Lower lobe of right lung (tissue), 2 donors: ENCODE results near the gene PRSS16. TPM values are rescaled to one million over a fixed set of nuclear protein-coding genes. Genes with fewer than 3 reads are reported as not detected.

ENCODE experiments used
- ATAC-seq, 2 donors: fragments of 200-7000 bp; cut with Tn5 transposase; one replicate each; pipeline ENCODE4 v1.9.1; 2020 to 2022; ENCODE audit warnings: mild to moderate bottlenecking in 2 of 2, moderate library complexity in 2 of 2
- DNase-seq: peaks from one replicate; pipeline ENCODE4 v3.0.0-alpha.2; 2020
- H3K27ac ChIP-seq: fragments of 200-600 bp; one replicate; pipeline ENCODE4 v1.8.0; 2022
- H3K27me3 ChIP-seq: fragments of 200-600 bp; one replicate; pipeline ENCODE4 v1.8.0; 2022; ENCODE audit warnings: low read depth
- H3K36me3 ChIP-seq: fragments of 200-600 bp; one replicate; pipeline ENCODE4 v1.8.0; 2022; ENCODE audit warnings: mild to moderate bottlenecking
- H3K4me1 ChIP-seq: fragments of 200-600 bp; one replicate; pipeline ENCODE4 v1.8.0; 2022
- H3K4me3 ChIP-seq: fragments of 200-600 bp; one replicate; pipeline ENCODE4 v1.8.0; 2022; ENCODE audit warnings: mild to moderate bottlenecking
- H3K9me3 ChIP-seq: fragments of 200-600 bp; one replicate; pipeline ENCODE4 v1.8.0; 2022
- intact Hi-C: fragments of 100-400 bp; cut with DNase I; formaldehyde crosslinking; loops from one replicate; pipeline ENCODE4 v1.11.0; 2022
- total RNA-seq: library from RNA; stranded (reverse); fragmentation: NEBNext Ultra II Directional; extraction: Animal tissue kit (Norgen Biotek cat#: 25700); gene quantifications from one replicate; pipeline ENCODE4 v1.2.1, GENCODE V29; 2021
- TF ChIP-seq, protein P1 (sequence below): fragments of 200-600 bp; IDR thresholded peaks from one replicate; pipeline ENCODE4 v1.8.0; 2022; ENCODE audit warnings: antibody characterized with exemption, mild to moderate bottlenecking
- donor health status: DM: no; HTN: yes; CAD: no; lungs with severe emphysema.

Gene PRSS16
- total RNA-seq, 1 donor from 2014 or later = 13.4 TPM

DNA sequence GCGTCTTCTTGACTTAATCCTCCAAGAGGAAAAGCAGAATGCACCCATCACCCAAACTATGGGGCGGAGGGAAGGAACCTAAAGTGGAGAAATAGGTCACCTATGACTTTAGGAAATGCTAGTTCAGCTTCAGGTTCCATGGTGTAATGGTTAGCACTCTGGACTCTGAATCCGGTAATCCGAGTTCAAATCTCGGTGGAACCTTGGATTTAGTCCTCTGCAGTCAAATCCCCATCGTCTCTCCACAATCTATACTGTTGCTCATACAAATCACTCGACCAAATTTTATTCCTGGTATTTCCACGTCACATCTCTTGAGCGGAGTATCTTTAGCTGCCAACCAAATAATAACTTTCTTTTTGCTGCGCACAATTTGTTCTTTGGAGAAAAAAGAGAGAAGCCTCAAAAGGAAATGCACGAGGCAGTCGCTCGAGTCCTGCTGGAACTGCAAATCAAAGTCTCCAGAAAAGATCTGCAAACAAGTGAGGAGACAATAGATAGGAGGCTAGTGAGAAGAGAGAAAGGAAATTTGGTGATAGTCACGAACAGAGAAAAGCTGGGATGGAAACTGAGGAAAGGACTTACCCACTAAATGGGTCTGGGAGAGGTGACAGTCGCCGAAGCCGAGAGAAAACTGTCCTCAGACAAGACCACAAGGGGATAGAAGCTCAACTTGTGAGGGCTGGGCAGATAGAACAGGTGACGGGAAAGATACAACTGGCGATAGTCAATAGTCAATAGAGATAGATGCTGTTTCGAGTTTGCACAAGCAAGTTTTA is 48.0 kb downstream of the PRSS16 start:
- DNase-seq = no peak

DNA sequence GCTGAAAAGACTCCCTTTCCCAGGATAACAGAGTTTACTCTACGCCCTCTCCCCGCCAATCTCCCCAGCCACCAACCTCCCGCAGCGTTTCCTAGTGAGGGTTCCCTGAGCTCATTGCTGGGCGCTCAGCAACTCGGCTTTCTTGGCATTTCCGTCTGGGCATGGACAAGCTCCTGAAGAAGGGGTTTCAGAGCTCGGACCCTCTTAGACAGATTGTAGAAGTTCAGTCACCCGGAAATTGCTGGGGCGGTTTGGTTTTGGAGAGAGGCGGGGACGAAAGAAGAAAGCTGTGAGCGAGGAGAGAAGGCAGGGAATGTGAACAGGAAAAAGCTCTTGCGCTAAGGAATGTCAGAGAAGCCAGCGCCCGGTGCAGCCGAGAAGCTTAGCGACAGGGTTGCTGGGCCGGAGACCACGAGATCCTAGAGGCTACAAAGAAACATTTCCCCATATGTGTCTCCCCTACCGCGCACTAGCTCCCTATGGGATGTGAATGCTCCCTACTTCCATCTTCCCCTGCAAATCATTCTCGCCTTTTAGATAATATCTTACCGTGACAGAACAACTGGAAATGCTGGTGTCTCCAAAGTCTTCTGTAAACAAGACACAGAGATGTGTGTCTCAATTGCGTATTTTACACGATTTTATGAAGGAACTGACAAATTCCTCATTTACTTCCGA is 48.7 kb downstream of the PRSS16 start:
- H3K4me3 ChIP-seq = no peak overlapping the region
- no peaks in the 10 kb centered on the region for H3K4me1 ChIP-seq
- H3K27ac ChIP-seq = no peak overlapping the region
- DNase-seq (no peak), ATAC-seq (no peak)
- no peaks in the 10 kb centered on the region for H3K9me3 ChIP-seq
- no peaks in the 10 kb centered on the region for H3K36me3 ChIP-seq
- TF ChIP-seq, protein P1, sequence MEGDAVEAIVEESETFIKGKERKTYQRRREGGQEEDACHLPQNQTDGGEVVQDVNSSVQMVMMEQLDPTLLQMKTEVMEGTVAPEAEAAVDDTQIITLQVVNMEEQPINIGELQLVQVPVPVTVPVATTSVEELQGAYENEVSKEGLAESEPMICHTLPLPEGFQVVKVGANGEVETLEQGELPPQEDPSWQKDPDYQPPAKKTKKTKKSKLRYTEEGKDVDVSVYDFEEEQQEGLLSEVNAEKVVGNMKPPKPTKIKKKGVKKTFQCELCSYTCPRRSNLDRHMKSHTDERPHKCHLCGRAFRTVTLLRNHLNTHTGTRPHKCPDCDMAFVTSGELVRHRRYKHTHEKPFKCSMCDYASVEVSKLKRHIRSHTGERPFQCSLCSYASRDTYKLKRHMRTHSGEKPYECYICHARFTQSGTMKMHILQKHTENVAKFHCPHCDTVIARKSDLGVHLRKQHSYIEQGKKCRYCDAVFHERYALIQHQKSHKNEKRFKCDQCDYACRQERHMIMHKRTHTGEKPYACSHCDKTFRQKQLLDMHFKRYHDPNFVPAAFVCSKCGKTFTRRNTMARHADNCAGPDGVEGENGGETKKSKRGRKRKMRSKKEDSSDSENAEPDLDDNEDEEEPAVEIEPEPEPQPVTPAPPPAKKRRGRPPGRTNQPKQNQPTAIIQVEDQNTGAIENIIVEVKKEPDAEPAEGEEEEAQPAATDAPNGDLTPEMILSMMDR = no peak
- peaks cover 98% of the 10 kb centered on the region for H3K27me3 ChIP-seq
- intact Hi-C loops = no loop called here

More for the DNA sequence above, 48.0 kb downstream of the PRSS16 start:
- H3K27me3 ChIP-seq = peaks cover 98% of the 10 kb centered on the region
- TF ChIP-seq, protein P1 = no peak
- no peak overlapping the region for H3K4me3 ChIP-seq
- no peaks in the 10 kb centered on the region for H3K4me1 ChIP-seq
- no peak overlapping the region for H3K27ac ChIP-seq
- ATAC-seq = no peak
- H3K9me3 ChIP-seq = no peaks in the 10 kb centered on the region
- no peaks in the 10 kb centered on the region for H3K36me3 ChIP-seq
- intact Hi-C loops = no loop called here

DNA sequence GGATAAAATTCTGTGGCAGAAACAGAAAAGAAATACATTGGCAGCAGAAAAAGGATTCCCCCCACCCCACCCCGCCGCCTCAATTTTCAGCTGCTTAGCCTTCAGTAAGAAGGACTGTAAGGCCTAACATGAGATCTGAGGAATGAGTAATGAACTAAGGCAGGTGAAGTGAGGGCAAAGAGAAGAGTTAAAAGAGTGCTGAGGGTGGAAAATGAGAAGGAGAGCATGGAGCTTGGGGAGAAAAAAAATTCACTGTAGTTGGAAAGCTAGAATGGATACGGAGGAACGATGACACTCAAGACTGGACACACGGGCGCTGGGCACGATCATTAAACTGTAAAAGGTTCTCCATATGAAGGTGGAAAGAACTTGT is 50.0 kb downstream of the PRSS16 start:
- intact Hi-C loops = no loop called here
- no peak for DNase-seq
- no peaks in the 10 kb centered on the region for H3K4me1 ChIP-seq
- H3K27ac ChIP-seq = no peak overlapping the region
- no peak for ATAC-seq
- no peak overlapping the region for H3K4me3 ChIP-seq
- no peaks in the 10 kb centered on the region for H3K36me3 ChIP-seq
- peaks cover 98% of the 10 kb centered on the region for H3K27me3 ChIP-seq
- TF ChIP-seq, protein P1 = no peak
- H3K9me3 ChIP-seq = no peaks in the 10 kb centered on the region

DNA sequence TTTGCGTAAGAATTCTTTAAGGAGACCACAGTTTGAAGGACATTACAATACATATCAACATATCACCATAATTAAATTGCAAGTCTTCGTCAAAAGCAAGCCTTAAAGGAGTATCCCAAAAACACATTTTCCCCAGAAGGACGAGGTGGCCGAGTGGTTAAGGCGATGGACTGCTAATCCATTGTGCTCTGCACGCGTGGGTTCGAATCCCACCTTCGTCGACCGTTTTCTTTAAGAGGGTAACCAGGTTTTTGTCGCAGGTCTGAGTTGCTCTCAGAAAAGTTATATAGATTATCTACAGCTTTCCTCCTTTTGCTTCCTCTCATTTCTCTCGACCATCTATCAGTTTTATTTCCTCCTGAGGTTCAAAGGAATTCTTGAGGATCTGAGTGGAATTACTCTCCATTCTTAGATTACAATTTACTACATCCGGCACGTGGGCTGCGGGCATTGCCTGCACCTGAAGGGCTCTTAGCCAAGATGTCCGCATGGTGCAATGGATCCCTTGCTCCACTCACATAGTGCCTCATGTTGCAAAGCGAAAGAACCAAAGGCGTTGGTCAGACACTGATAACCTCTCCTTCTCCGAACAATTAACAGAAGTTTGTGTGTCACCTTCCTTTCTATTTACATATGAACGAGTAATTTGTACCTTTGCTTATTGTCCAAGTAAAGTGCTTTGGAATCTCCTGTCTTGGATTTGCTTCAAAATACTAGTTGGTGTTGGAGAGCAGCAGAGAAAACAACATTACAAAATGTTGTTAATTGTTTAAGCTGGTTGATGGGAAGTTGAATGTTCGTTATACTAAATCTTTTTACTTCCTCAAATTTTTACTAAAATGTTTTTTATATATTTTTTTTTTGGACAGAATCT is 50.6 kb downstream of the PRSS16 start:
- DNase-seq = no peak
- H3K4me3 ChIP-seq = no peak overlapping the region
- H3K27me3 ChIP-seq = peaks cover 98% of the 10 kb centered on the region
- H3K9me3 ChIP-seq = no peaks in the 10 kb centered on the region
- TF ChIP-seq, protein P1 = no peak
- no peaks in the 10 kb centered on the region for H3K4me1 ChIP-seq
- intact Hi-C loops = no loop called here
- H3K27ac ChIP-seq = no peak overlapping the region
- no peaks in the 10 kb centered on the region for H3K36me3 ChIP-seq
- no peak for ATAC-seq

DNA sequence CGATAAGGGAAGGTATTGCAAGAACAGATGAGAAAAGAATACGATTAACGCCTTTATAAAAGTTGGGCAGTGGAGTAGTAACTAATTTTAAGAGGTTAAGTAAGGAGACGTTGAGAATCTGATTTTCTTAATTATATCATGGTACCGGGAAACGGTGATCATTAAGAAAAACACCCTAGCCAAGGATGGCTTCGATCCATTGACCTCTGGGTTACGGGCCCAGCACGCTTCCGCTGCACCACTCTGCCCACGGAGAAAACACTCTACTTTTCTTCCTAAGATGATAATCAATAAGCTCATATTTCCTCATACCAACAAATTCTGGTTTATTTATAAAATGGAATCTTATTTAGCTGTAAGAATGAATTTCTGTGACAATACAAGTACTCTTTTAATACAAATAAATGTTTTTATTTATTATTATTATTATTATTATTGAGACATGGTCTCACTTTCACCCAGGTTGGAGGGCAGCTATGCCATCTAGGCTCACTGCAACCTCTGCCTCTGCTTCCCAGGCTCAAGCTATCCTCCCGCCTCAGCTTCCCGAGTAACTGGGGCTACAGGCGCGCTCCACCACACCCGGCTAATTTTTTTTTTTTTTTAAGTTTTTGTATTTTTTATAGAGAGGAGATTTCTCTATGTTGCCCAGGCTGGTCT is 56.2 kb downstream of the PRSS16 start:
- Histone ChIP-seq H3K4me1 (no peaks in the 10 kb centered on the region), H3K4me3 (no peak overlapping the region), H3K27ac (no peak overlapping the region), H3K27me3 (peaks cover 85% of the 10 kb centered on the region), H3K36me3 (no peaks in the 10 kb centered on the region), H3K9me3 (no peaks in the 10 kb centered on the region)
- DNase-seq = no peak
- intact Hi-C loops = no loop called here
- TF ChIP-seq, protein P1 = no peak
- no peak for ATAC-seq
